Neural cell (in vitro differentiated cells): ENCODE measurements around the gene CYP39A1. TPM values are rescaled to one million over a fixed set of nuclear protein-coding genes. Genes with fewer than 3 reads are reported as not detected.

ENCODE experiments used
- H2AFZ ChIP-seq: fragments of 200-600, 300-800 bp; sonication (generic), shearing (Covaris generic); 2 replicates; pipeline ENCODE4 v1.6.0; 2014; ENCODE audit warnings: low read depth, mild to moderate bottlenecking, antibody characterized with exemption, low read length, moderate library complexity
- H3F3A ChIP-seq: fragments of 200-600 bp; shearing (Covaris generic); 2 replicates; pipeline ENCODE4 v1.6.1; 2016; ENCODE audit warnings: mild to moderate bottlenecking, moderate library complexity, mixed read lengths, antibody characterized with exemption, low read length; ENCODE audit not compliant: insufficient read depth, poor library complexity, severe bottlenecking
- H3K27ac ChIP-seq: fragments of 200-600, 300-800 bp; sonication (generic), shearing (Covaris generic); 2 replicates; pipeline ENCODE4 v1.5.1; 2014; ENCODE audit warnings: mild to moderate bottlenecking, low read length, moderate library complexity
- H3K27me3 ChIP-seq: fragments of 300-800, 200-600 bp; sonication (generic), shearing (Covaris generic); 2 replicates; pipeline ENCODE4 v1.6.0; 2014; ENCODE audit warnings: mild to moderate bottlenecking, low read depth, low read length, moderate library complexity; ENCODE audit not compliant: insufficient read depth
- H3K36me3 ChIP-seq: fragments of 300-800, 200-600 bp; sonication (generic), shearing (Covaris generic); 2 replicates; pipeline ENCODE4 v1.5.1; 2014; ENCODE audit warnings: mild to moderate bottlenecking, antibody characterized with exemption, low read length, moderate library complexity; ENCODE audit not compliant: insufficient read depth
- H3K4me2 ChIP-seq: fragments of 300-800, 200-600 bp; sonication (generic), shearing (Covaris generic); 2 replicates; pipeline ENCODE4 v1.6.0; 2014; ENCODE audit warnings: mild to moderate bottlenecking, low read length
- H3K4me3 ChIP-seq: fragments of 300-800, 200-600 bp; sonication (generic), shearing (Covaris generic); 2 replicates; pipeline ENCODE4 v1.5.1; 2014; ENCODE audit warnings: mild to moderate bottlenecking, low read length, moderate library complexity
- H3K79me2 ChIP-seq: fragments of 200-600 bp; shearing (Covaris generic); replicated peaks from 2 replicates; pipeline ENCODE4 v1.6.0; 2014; ENCODE audit warnings: mild to moderate bottlenecking, low read length, moderate library complexity; ENCODE audit not compliant: insufficient read depth
- H3K9ac ChIP-seq: fragments of 300-800, 200-600 bp; sonication (generic), shearing (Covaris generic); 2 replicates; pipeline ENCODE4 v1.6.1; 2016; ENCODE audit warnings: mild to moderate bottlenecking, low read length, mixed read lengths
- H3K9me2 ChIP-seq: fragments of 200-600 bp; shearing (Covaris generic); 2 replicates; pipeline ENCODE4 v1.6.1; 2016; ENCODE audit warnings: mild to moderate bottlenecking, low read length, mixed read lengths; ENCODE audit not compliant: insufficient read depth
- H3K9me3 ChIP-seq: fragments of 200-600, 300-800 bp; sonication (generic), shearing (Covaris generic); 2 replicates; pipeline ENCODE4 v1.6.1; 2016; ENCODE audit warnings: mild to moderate bottlenecking, mixed run types, low read length, moderate library complexity, mixed read lengths
- H4K20me1 ChIP-seq: fragments of 200-600 bp; shearing (Covaris generic); 2 replicates; pipeline ENCODE4 v1.6.1; 2016; ENCODE audit warnings: mild to moderate bottlenecking, mixed run types; ENCODE audit not compliant: insufficient read depth
- EP300 ChIP-seq: fragments of 450-650 bp; conservative IDR thresholded peaks from 2 replicates; pipeline ENCODE4 v1.6.1; 2014; ENCODE audit warnings: antibody characterized with exemption, mild to moderate bottlenecking, moderate library complexity; ENCODE audit not compliant: poor library complexity, severe bottlenecking
- EZH2 ChIP-seq: fragments of 200-600, 300-800 bp; shearing (Covaris generic), sonication (generic); IDR thresholded peaks from 2 replicates; pipeline ENCODE4 v1.6.1; 2014; ENCODE audit warnings: antibody characterized with exemption, low read length, borderline replicate concordance, mild to moderate bottlenecking; ENCODE audit not compliant: insufficient read depth, poor library complexity, severe bottlenecking
- MXI1 ChIP-seq: fragments of 450-650 bp; conservative IDR thresholded peaks from 2 replicates; pipeline ENCODE4 v1.6.1; 2014; ENCODE audit warnings: antibody characterized with exemption, mild to moderate bottlenecking; ENCODE audit not compliant: poor library complexity, severe bottlenecking
- POLR2AphosphoS5 ChIP-seq: IDR thresholded peaks from 2 replicates; pipeline ENCODE4 v1.6.1; 2012
- RAD21 ChIP-seq: fragments of 450-650 bp; conservative IDR thresholded peaks from 2 replicates; pipeline ENCODE4 v1.6.1; 2014; ENCODE audit warnings: antibody characterized with exemption, mild to moderate bottlenecking, moderate library complexity
- SMC3 ChIP-seq: fragments of 450-650 bp; conservative IDR thresholded peaks from 2 replicates; pipeline ENCODE4 v1.6.1; 2014; ENCODE audit warnings: antibody characterized with exemption, mild to moderate bottlenecking, moderate library complexity; ENCODE audit not compliant: poor library complexity
- TAF1 ChIP-seq: IDR thresholded peaks from 2 replicates; pipeline ENCODE4 v1.6.1; 2012; ENCODE audit warnings: low read depth
- polyA minus RNA-seq: library from RNA; depleted of rRNA, polyadenylated mRNA; stranded (reverse); fragments of >200 nt; gene quantifications from 2 replicates; pipeline ENCODE4 v1.2.3, GENCODE V29; 2014
- polyA plus RNA-seq: library from polyadenylated mRNA; depleted of rRNA; stranded (reverse); fragments of >200 nt; gene quantifications from 2 replicates; pipeline ENCODE4 v1.2.3, GENCODE V29; 2014
- TF ChIP-seq, protein P1 (sequence below): fragments of 450-650 bp; IDR thresholded peaks from 2 replicates; pipeline ENCODE4 v1.5.1; 2014; ENCODE audit warnings: antibody characterized with exemption, mild to moderate bottlenecking, moderate library complexity; ENCODE audit not compliant: poor library complexity, severe bottlenecking
- TF ChIP-seq, protein P2 (sequence below): IDR thresholded peaks from 2 replicates; pipeline ENCODE4 v1.6.1; 2012; ENCODE audit warnings: borderline replicate concordance

CYP39A1 gene, protein sequence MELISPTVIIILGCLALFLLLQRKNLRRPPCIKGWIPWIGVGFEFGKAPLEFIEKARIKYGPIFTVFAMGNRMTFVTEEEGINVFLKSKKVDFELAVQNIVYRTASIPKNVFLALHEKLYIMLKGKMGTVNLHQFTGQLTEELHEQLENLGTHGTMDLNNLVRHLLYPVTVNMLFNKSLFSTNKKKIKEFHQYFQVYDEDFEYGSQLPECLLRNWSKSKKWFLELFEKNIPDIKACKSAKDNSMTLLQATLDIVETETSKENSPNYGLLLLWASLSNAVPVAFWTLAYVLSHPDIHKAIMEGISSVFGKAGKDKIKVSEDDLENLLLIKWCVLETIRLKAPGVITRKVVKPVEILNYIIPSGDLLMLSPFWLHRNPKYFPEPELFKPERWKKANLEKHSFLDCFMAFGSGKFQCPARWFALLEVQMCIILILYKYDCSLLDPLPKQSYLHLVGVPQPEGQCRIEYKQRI
- polyA plus RNA-seq (1.4 and 2.0 TPM in 2 replicates), polyA minus RNA-seq (1.0 and 2.2 TPM in 2 replicates)

DNA sequence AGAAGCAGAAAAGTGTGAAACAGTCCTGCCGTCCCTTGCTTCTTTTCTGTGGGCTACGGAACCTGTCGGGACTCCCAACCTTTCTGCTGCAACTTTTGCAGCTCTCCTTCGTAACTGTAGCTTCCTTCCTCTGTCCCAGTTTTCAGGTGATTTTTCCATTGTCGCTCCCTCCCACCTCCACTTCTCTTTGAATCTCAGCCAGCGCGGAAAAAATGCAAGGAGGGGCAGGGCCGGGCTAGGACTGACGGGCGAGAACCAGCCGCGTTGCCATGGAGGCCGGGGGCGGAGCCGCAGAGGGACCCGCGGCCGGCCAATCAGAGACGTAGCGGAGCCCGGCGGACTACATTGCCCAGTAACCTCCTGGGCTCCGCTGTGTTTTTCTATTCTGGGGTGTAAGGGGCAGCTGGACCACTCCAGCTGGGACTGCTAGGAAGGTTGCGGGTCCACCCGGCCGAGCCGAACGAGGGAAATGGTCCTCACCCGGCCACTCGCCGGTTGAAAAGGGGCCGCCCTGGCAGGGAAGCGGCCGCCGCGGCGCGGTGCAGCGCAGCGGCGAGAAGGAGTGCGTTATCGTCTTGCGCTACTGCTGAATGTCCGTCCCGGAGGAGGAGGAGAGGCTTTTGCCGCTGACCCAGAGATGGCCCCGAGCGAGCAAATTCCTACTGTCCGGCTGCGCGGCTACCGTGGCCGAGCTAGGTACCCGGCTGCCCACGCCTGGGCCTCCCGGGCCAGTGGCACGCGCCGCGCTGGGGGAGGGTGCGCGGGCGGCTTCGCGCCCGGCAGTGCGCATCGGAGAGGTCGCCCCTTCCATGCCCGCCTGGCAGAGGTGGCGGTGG lies at the start of gene CYP39A1, which contains the start of gene SLC25A27:
Gene CYP39A1 (minus strand): TSS at position 216 of the 836 bp plus-strand sequence. CDS start 236 bp downstream, outside the sequence.
Gene SLC25A27 (plus strand): TSS at position 373 of the 836 bp plus-strand sequence. CDS start 218 bp downstream, at position 591.
- H3K27me3 ChIP-seq: no peaks in the 10 kb centered on the region
- H3K79me2 ChIP-seq: no peaks in the 10 kb centered on the region
- TF ChIP-seq, protein P1, sequence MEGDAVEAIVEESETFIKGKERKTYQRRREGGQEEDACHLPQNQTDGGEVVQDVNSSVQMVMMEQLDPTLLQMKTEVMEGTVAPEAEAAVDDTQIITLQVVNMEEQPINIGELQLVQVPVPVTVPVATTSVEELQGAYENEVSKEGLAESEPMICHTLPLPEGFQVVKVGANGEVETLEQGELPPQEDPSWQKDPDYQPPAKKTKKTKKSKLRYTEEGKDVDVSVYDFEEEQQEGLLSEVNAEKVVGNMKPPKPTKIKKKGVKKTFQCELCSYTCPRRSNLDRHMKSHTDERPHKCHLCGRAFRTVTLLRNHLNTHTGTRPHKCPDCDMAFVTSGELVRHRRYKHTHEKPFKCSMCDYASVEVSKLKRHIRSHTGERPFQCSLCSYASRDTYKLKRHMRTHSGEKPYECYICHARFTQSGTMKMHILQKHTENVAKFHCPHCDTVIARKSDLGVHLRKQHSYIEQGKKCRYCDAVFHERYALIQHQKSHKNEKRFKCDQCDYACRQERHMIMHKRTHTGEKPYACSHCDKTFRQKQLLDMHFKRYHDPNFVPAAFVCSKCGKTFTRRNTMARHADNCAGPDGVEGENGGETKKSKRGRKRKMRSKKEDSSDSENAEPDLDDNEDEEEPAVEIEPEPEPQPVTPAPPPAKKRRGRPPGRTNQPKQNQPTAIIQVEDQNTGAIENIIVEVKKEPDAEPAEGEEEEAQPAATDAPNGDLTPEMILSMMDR: peak; percentile 28
- TF ChIP-seq, protein P2, sequence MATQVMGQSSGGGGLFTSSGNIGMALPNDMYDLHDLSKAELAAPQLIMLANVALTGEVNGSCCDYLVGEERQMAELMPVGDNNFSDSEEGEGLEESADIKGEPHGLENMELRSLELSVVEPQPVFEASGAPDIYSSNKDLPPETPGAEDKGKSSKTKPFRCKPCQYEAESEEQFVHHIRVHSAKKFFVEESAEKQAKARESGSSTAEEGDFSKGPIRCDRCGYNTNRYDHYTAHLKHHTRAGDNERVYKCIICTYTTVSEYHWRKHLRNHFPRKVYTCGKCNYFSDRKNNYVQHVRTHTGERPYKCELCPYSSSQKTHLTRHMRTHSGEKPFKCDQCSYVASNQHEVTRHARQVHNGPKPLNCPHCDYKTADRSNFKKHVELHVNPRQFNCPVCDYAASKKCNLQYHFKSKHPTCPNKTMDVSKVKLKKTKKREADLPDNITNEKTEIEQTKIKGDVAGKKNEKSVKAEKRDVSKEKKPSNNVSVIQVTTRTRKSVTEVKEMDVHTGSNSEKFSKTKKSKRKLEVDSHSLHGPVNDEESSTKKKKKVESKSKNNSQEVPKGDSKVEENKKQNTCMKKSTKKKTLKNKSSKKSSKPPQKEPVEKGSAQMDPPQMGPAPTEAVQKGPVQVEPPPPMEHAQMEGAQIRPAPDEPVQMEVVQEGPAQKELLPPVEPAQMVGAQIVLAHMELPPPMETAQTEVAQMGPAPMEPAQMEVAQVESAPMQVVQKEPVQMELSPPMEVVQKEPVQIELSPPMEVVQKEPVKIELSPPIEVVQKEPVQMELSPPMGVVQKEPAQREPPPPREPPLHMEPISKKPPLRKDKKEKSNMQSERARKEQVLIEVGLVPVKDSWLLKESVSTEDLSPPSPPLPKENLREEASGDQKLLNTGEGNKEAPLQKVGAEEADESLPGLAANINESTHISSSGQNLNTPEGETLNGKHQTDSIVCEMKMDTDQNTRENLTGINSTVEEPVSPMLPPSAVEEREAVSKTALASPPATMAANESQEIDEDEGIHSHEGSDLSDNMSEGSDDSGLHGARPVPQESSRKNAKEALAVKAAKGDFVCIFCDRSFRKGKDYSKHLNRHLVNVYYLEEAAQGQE: peak; percentile 24
- TF ChIP-seq MXI1: peak; percentile 79
- TF ChIP-seq EZH2: no peak
- TF ChIP-seq POLR2AphosphoS5: peak; percentile 45
- peak; percentile 22 for TF ChIP-seq RAD21
- TF ChIP-seq SMC3: peak; percentile 26
- no peak for TF ChIP-seq EP300
- peak; percentile 63 for TF ChIP-seq TAF1
- no peaks in the 10 kb centered on the region for H3K9me2 ChIP-seq
- peak within 1 kb of the TSS; percentile 83 for H3K4me2 ChIP-seq
- no peaks in the 10 kb centered on the region for H3K36me3 ChIP-seq
- peak within 1 kb of the TSS; percentile 71 for H3K9ac ChIP-seq
- H3K4me3 ChIP-seq: peak within 1 kb of the TSS; percentile 83
- no peaks in the 10 kb centered on the region for H3K9me3 ChIP-seq
- peak within 1 kb of the TSS; percentile 65 for H2AFZ ChIP-seq
- H4K20me1 ChIP-seq: no peaks in the 10 kb centered on the region
- H3F3A ChIP-seq: no peaks in the 10 kb centered on the region
- peak within 1 kb of the TSS; percentile 53 for H3K27ac ChIP-seq

DNA sequence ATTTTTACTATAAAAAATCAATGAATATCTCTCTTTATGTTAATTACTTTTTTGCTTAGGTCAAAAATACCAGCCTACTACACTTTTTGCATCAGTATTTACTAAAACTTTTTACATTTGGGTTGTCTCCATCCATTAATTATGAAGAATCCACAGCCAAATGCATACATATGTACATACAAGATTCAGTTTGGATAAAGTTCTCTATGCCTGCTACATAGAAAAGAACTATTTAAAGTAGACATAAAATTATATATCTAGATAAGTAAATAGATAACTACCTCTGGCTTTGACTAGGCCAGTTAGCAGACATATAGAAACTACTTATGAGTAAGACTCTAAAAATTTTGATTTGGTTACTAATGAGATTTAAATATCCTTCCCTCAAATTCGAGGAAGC lies 47.4 kb upstream of the CYP39A1 start:
- TF ChIP-seq EZH2 (no peak), RAD21 (no peak), MXI1 (no peak), SMC3 (no peak), EP300 (no peak), POLR2AphosphoS5 (no peak)
- Histone ChIP-seq H3K9me2 (no peaks in the 10 kb centered on the region), H3K4me3 (no peak overlapping the region), H3K36me3 (no peaks in the 10 kb centered on the region), H3K9ac (no peak overlapping the region), H2AFZ (no peak overlapping the region), H3K27ac (no peak overlapping the region), H3K9me3 (no peaks in the 10 kb centered on the region), H3K79me2 (no peaks in the 10 kb centered on the region), H3F3A (no peaks in the 10 kb centered on the region), H4K20me1 (no peaks in the 10 kb centered on the region), H3K4me2 (no peak overlapping the region), H3K27me3 (no peaks in the 10 kb centered on the region)
